ENCODE measurements around the gene SLC9A4.
"Not testable (repeated sequence)": the region's sequence is repeated elsewhere in the genome, so short reads cannot be mapped to it uniquely, and the experiment has no call there.

SLC9A4 gene

DNA sequence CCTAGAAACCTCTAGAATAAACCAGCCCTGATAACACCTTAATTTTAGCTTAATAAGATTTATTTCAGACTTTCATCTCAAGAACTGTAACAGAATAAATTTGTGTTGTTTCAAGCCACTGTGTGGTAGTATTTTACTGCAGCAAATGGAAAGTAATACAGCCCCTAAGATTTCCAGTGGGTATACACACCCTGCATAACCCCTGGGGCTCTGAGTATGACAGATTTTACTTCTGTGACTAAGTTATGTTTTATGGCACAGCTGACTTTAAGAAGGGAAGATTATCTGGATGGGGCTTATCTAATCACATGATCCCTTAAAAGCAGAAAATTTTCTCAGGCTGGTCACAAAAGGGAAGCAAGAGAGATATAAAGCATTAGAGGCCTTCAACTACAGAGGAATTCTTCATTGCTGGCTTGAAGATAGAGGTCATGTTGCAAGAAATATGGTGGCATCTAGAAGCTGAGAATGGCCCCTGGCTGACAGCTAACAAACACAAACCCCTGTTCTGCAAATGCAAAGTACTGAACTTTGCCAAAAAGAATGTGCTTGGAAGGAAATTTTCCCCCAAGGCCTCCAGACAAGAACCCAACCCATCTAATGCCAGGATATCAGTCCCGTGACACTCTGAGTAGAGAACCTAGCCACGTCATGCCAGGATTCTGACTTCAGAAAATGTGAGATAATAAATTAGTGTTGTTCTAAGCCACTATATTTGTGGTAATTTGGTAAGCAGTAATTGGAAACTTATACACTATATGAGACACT, 78.5 kb downstream of the SLC9A4 start:
- no peaks in the 10 kb centered on the region for H3K36me3 ChIP-seq (ENCODE audit: control insufficient read depth, insufficient read depth, low read length)
- H3K4me3 ChIP-seq (ENCODE audit: low read depth, low read length), result no peak overlapping the region

DNA sequence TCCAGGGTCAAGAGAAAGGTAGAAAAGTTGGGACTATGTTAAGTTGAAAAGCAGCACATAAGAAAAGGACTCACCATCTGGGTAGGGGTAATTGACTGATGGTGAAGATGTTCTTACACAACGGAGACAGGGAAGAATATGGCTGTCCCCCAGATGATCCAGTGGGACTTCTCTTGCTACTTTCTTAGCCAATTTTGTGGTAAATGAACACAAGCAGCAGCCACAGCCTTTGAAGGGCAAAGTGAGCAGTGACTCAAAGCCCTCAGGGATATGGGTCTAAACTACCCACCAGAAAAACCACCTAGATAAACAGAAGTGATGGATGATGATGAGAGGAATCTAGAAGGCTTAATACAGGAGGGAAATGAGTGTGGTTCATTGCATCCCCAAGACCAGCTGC, 80.6 kb downstream of the SLC9A4 start:
- Histone ChIP-seq H3K27me3 (ENCODE audit: control insufficient read depth, insufficient read depth, low read length) (no peaks in the 10 kb centered on the region), H3K36me3 (ENCODE audit: control insufficient read depth, insufficient read depth, low read length) (no peaks in the 10 kb centered on the region), H3K9me3 (ENCODE audit: control insufficient read depth, insufficient read depth, low read depth, low read length) (no peaks in the 10 kb centered on the region)

More for the DNA sequence above, 78.5 kb downstream of the SLC9A4 start:
- Histone ChIP-seq H3K9me3 (ENCODE audit: control insufficient read depth, insufficient read depth, low read depth, low read length) (no peaks in the 10 kb centered on the region), H3K4me1 (ENCODE audit: control insufficient read depth, insufficient read depth, low read length) (no peaks in the 10 kb centered on the region), H3K9ac (ENCODE audit: low read length) (no peak overlapping the region), H3K27me3 (ENCODE audit: control insufficient read depth, insufficient read depth, low read length) (no peaks in the 10 kb centered on the region), H3K27ac (ENCODE audit: low read depth, low read length) (no peak overlapping the region)

DNA sequence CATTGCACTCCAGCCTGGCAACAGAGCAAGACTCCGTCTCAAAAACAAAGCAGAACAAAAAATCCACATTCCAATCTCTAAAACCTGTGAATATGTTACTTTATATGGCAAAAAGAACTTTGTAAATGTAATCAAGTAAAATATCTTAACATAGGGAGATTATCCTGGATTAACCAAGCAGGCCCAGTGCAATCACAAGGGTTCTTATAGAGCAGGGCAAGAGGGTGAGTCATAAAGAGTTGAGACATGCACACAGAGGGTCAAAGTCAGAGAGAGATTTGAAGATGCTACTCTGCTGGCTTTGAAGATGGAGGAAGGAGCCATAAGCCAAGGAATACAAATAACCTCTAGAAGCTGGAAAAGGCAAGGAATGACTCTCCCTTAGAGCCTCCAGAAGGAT, 85.4 kb downstream of the SLC9A4 start:
- no peaks in the 10 kb centered on the region for H3K9me3 ChIP-seq (ENCODE audit: control insufficient read depth, insufficient read depth, low read depth, low read length)
- no peaks in the 10 kb centered on the region for H3K27me3 ChIP-seq (ENCODE audit: control insufficient read depth, insufficient read depth, low read length)
- no peak overlapping the region for H3K9ac ChIP-seq (ENCODE audit: low read length)
- H3K27ac ChIP-seq (ENCODE audit: low read depth, low read length), result no peak overlapping the region
- H3K4me3 ChIP-seq (ENCODE audit: low read depth, low read length), result no peak overlapping the region
- H3K36me3 ChIP-seq (ENCODE audit: control insufficient read depth, insufficient read depth, low read length), result no peaks in the 10 kb centered on the region
- H3K4me1 ChIP-seq (ENCODE audit: control insufficient read depth, insufficient read depth, low read length), result no peaks in the 10 kb centered on the region

More for the DNA sequence above, 80.6 kb downstream of the SLC9A4 start:
- no peak overlapping the region for H3K4me3 ChIP-seq (ENCODE audit: low read depth, low read length)
- H3K27ac ChIP-seq (ENCODE audit: low read depth, low read length), result no peak overlapping the region
- H3K9ac ChIP-seq (ENCODE audit: low read length), result no peak overlapping the region
- H3K4me1 ChIP-seq (ENCODE audit: control insufficient read depth, insufficient read depth, low read length), result no peaks in the 10 kb centered on the region

DNA sequence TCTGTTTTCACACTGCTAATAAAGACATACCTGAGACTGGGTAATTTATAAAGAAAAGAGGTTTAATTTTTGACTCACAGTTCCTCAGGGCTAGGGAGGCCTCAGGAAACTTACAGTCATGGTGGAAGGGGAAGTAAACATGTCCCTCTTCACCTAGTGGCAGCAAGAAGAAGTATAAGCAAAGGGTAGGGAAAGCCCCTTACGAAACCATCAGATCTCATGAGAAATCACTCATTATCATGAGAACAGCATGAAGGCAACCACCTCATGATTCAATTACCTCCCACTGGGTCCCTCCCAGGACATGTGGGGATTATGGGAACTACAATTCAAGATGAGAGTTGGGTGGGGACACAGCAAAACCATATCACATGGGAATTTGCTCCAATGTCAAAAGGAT, 89.5 kb downstream of the SLC9A4 start:
- H3K9me3 ChIP-seq (ENCODE audit: control insufficient read depth, insufficient read depth, low read depth, low read length); H3K4me3 ChIP-seq (ENCODE audit: low read depth, low read length); H3K27me3 ChIP-seq (ENCODE audit: control insufficient read depth, insufficient read depth, low read length); H3K27ac ChIP-seq (ENCODE audit: low read depth, low read length); H3K36me3 ChIP-seq (ENCODE audit: control insufficient read depth, insufficient read depth, low read length); H3K4me1 ChIP-seq (ENCODE audit: control insufficient read depth, insufficient read depth, low read length); H3K9ac ChIP-seq (ENCODE audit: low read length): not testable (repeated sequence)

DNA sequence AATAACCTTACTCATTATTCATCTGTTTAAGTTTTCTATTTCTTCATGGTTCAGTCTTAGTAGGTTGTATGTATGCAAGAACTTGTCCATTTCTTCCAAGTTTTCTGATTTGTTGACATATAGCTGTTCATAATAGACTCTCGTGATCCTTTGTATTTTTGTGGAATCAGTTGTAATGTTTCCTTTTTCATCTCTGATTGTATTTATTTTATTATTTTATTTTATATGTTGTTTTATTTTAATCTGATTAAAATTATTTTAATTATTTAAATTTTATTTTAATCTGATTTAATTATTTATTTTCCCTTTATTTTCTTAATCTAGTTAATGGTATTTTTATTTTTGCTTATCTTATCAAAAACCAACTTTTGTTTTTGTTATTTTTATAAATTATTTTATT, 102.9 kb downstream of the SLC9A4 start:
- H3K4me3 ChIP-seq (ENCODE audit: low read depth, low read length), result no peak overlapping the region
- H3K27me3 ChIP-seq (ENCODE audit: control insufficient read depth, insufficient read depth, low read length), result no peaks in the 10 kb centered on the region
- H3K9ac ChIP-seq (ENCODE audit: low read length), result no peak overlapping the region
- peaks cover 5% of the 10 kb centered on the region; the same call in 1 of the 2 replicates for H3K9me3 ChIP-seq (ENCODE audit: control insufficient read depth, insufficient read depth, low read depth, low read length)
- H3K36me3 ChIP-seq (ENCODE audit: control insufficient read depth, insufficient read depth, low read length), result no peaks in the 10 kb centered on the region
- H3K27ac ChIP-seq (ENCODE audit: low read depth, low read length), result no peak overlapping the region
- no peaks in the 10 kb centered on the region for H3K4me1 ChIP-seq (ENCODE audit: control insufficient read depth, insufficient read depth, low read length)

DNA sequence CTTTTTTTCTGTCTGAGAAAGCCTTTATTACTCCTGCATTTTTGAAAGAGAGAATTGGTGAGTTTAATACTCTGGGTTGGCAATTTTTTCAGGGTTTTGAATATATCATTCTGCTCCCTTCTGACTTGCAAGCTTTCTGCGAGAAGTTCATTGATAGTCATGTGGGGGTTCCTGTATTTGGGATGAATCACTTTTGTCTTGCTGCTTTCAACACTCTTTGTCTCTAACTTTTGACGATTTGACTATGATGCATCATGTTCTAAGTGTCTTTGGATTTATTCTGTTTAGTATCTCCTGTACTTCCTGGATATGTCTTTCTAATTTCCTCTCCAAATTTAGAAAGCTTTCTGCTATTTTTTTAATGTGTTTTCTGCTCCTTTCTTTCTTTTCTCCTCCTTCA, 105.3 kb downstream of the SLC9A4 start:
- Histone ChIP-seq H3K27me3 (ENCODE audit: control insufficient read depth, insufficient read depth, low read length) (no peaks in the 10 kb centered on the region), H3K27ac (ENCODE audit: low read depth, low read length) (no peak overlapping the region), H3K4me3 (ENCODE audit: low read depth, low read length) (no peak overlapping the region), H3K9ac (ENCODE audit: low read length) (no peak overlapping the region), H3K4me1 (ENCODE audit: control insufficient read depth, insufficient read depth, low read length) (no peaks in the 10 kb centered on the region), H3K9me3 (ENCODE audit: control insufficient read depth, insufficient read depth, low read depth, low read length) (peaks cover 2% of the 10 kb centered on the region; the same call in 1 of the 2 replicates), H3K36me3 (ENCODE audit: control insufficient read depth, insufficient read depth, low read length) (no peaks in the 10 kb centered on the region)

DNA sequence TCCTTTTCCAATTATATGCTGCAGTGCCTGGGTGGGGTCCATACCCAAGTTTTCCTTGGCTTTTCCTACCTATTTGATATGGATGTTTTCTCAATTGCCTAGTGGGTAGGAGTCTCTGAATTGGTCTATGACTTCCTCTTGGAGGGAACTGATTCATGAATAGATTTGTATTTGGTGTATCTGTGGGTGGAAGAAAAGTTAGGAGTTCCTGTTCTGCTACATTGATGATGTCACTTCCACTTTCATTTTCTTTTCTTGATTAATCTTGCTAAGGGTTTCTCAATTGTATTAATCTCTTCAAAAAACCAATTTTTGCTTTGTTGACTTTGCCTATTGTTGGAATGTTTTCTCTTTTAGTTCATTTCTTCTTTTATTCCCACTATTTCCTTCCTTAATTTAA, 108.9 kb downstream of the SLC9A4 start:
- Histone ChIP-seq H3K27ac (ENCODE audit: low read depth, low read length) (no peak overlapping the region), H3K27me3 (ENCODE audit: control insufficient read depth, insufficient read depth, low read length) (no peaks in the 10 kb centered on the region), H3K4me3 (ENCODE audit: low read depth, low read length) (no peak overlapping the region), H3K4me1 (ENCODE audit: control insufficient read depth, insufficient read depth, low read length) (peaks cover 9% of the 10 kb centered on the region), H3K36me3 (ENCODE audit: control insufficient read depth, insufficient read depth, low read length) (no peaks in the 10 kb centered on the region), H3K9me3 (ENCODE audit: control insufficient read depth, insufficient read depth, low read depth, low read length) (no peaks in the 10 kb centered on the region), H3K9ac (ENCODE audit: low read length) (no peak overlapping the region)

DNA sequence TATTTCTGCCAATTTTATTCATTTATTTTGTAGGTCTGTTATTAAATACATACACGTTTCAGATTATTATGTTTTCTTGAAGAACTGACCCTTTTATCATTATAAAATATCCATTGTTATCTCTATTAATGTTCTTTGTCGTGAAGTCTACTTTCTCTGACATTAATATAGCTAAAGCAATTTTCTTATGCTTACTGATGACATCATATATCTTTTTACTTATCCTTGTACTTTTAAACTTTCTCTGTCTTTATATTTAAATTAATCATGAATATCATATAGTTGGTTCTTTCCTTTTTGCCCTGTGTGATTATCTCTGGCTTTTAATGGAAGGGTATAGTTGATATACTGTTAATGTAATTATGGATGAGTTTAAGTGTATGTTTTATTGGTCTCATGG, 109.8 kb downstream of the SLC9A4 start:
- Histone ChIP-seq H3K4me3 (ENCODE audit: low read depth, low read length) (no peak overlapping the region), H3K4me1 (ENCODE audit: control insufficient read depth, insufficient read depth, low read length) (peaks cover 10% of the 10 kb centered on the region), H3K9ac (ENCODE audit: low read length) (no peak overlapping the region), H3K9me3 (ENCODE audit: control insufficient read depth, insufficient read depth, low read depth, low read length) (no peaks in the 10 kb centered on the region), H3K36me3 (ENCODE audit: control insufficient read depth, insufficient read depth, low read length) (no peaks in the 10 kb centered on the region), H3K27ac (ENCODE audit: low read depth, low read length) (no peak overlapping the region), H3K27me3 (ENCODE audit: control insufficient read depth, insufficient read depth, low read length) (no peaks in the 10 kb centered on the region)

All from HUES6 (cell line).